Activated CD4-positive, alpha-beta T cell treated with anti-CD3 and anti-CD28 coated beads, Interleukin-2, amount 50 U/mL, for 16 hours (primary cell): ENCODE data around the gene RCBTB2.

ENCODE experiments used
- DNase-seq: peaks from one replicate; pipeline ENCODE4 v3.0.0-alpha.2; 2020

RCBTB2 gene

DNA sequence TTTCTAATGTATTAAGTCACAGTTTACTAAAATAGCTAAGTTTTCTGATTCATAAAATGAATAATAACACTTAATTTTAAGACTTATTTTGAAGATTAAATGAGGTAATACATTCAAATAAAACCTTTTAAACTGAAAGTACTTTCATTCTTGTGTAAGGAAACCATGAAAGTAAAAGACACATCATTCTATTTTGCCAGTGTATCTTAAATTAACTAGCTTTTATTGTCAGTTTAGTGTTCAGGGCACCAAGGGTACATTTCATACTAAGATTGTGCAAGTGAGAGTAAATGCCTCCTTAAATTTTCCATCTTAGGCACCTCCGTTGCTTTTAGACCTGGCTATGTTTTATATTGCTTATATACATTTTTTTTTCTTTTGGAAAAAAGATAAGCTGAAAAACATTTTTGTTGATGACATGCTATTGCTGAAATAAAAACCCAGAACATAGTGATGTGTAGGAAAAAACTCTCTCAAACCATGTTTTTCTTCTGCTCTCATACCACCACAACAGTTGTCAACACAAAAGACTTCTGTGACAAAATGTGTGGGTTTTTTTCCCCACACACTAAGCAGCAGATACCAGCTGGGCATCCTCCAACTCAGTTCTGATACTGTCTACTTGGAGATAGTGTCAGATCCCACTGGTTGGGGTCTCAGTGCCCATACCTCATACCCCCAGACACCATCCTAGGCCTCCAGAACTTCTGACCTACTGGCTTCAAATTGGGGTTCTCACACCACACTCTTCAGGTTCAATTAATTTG, 89.3 kb downstream of the RCBTB2 start:
- peak; percentile 33 for DNase-seq
